Testis (tissue), 3 donors: ENCODE measurements around the gene PLEKHM3. TPM values are rescaled to one million over a fixed set of nuclear protein-coding genes. Genes with fewer than 3 reads are reported as not detected.

Experiments used
- DNase-seq: peaks from one replicate; pipeline ENCODE4 v3.0.0-alpha.2; 2019
- H3K27ac ChIP-seq, 2 donors: fragments of 200-600 bp; sonication (generic); one replicate each; pipeline ENCODE4 v1.5.1; 2019
- H3K27me3 ChIP-seq: fragments of 200-600 bp; sonication (generic); one replicate; pipeline ENCODE4 v1.5.1; 2019
- H3K36me3 ChIP-seq: fragments of 200-600 bp; sonication (generic); one replicate; pipeline ENCODE4 v1.5.1; 2017; ENCODE audit warnings: low read depth; ENCODE audit errors: missing control alignments
- H3K4me1 ChIP-seq: fragments of 200-600 bp; sonication (generic); one replicate; pipeline ENCODE4 v1.5.1; 2019
- H3K4me3 ChIP-seq, 2 donors: fragments of 200-600 bp; sonication (generic); one replicate each; pipeline ENCODE4 v1.5.1; 2017 to 2019
- H3K9me3 ChIP-seq: fragments of 200-600 bp; sonication (generic); one replicate; pipeline ENCODE4 v1.5.1; 2017
- CTCF ChIP-seq, 3 experiments: fragments of 450-650 bp in 2 of 3; fragments of 200-600 bp in 1 of 3; sonication (generic) in 1 of 3; IDR thresholded peaks; one replicate each; pipeline ENCODE4 v1.5.1; 2016 to 2019; ENCODE audit warnings: antibody characterized with exemption in 3 of 3, mild to moderate bottlenecking in 2 of 3, moderate library complexity in 1 of 3
- POLR2A ChIP-seq: fragments of 450-650 bp; IDR thresholded peaks from one replicate; pipeline ENCODE4 v1.6.1; 2017; ENCODE audit warnings: antibody characterized with exemption, mild to moderate bottlenecking, moderate library complexity
- WGBS, 2 donors: methylation state at CpG; one replicate each; pipeline ENCODE4 v1.1.5; 2018; 5-methylcytosine and 5-hydroxymethylcytosine counted together
- intact Hi-C: fragments of 100-400 bp; cut with DNase I; formaldehyde crosslinking; loops from one replicate; pipeline ENCODE4 v1.15.1; 2023; ENCODE audit warnings: low total_unique reads
- polyA plus RNA-seq: library from polyadenylated mRNA; stranded (reverse); fragments of 350-450 nt; fragmentation: Illumina TruSeq; extraction: RNeasy Lipid Tissue Mini Kit (QIAGEN cat#74804); gene quantifications from one replicate; pipeline ENCODE4 v1.2.3, GENCODE V29; 2014; ENCODE audit warnings: low read depth, low replicate concordance; ENCODE audit not compliant: insufficient read depth
- total RNA-seq, 2 donors: library from RNA; depleted of rRNA; stranded (reverse); fragments of >200 nt; gene quantifications; one replicate each; pipeline ENCODE4 v1.2.3, GENCODE V29; 2016

PLEKHM3 gene
- total and polyA plus RNA-seq, 3 donors from 2014 or later: 12.5 to 24.6 (median 21.9) TPM

GRCh38 chr2:207830778-207831438 lies 194.4 kb downstream of the PLEKHM3 start:
- H3K27ac ChIP-seq: no peak overlapping the region
- H3K4me1 ChIP-seq: no peaks in the 10 kb centered on the region
- no peaks in the 10 kb centered on the region for H3K27me3 ChIP-seq
- no peaks in the 10 kb centered on the region for H3K36me3 ChIP-seq
- TF ChIP-seq CTCF (IDR thresholded peaks at IDR 0.05): no peak
- TF ChIP-seq POLR2A: no peak
- no peaks in the 10 kb centered on the region for H3K9me3 ChIP-seq
- no peak for DNase-seq
- H3K4me3 ChIP-seq: no peak overlapping the region
- intact Hi-C loops: no loop called here
- 88 to 93% methylated on average over 10 to 15 of the region's 15 CpGs for WGBS, 2 donors

DNA sequence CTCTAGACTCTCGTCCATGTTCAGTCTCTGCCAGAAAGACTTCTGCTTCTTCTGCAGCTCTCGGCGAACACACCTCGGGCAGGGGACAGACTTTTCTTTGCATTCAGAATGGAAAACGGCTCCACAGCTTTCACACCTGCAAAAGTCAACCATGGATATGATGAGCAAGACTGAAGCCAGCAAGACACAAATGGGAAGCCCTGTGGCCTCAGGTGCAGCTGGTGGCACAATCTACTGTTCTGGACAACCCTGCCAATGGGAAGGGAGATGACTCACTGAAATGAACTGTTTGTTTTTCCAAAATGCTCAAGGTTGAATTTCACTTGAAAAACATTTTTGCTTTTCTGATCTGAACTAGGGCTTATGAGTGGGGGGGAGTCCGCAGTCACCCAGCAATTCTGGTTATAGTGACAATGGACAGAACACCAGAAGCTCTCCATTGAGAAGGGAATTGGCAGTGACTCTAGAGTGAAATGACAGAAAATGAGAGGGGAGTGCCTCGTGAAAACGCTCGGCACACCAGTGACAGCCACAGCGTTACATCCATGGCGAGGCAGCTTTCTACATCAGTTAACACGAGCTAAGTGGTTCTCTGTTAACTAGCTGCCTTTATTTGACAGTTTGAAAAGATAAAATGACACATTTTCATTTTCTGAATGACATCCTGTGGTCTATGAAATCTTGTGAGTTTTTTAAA lies 196.8 kb downstream of the PLEKHM3 start:
- TF ChIP-seq CTCF (IDR thresholded peaks at IDR 0.05) (no peak), POLR2A (no peak)
- 80 to 85% methylated on average over 10 to 12 of the region's 12 CpGs for WGBS, 2 donors

GRCh38 chr2:207825978-207826377 lies 199.3 kb downstream of the PLEKHM3 start:
- no peak for DNase-seq
- Histone ChIP-seq H3K9me3 (no peaks in the 10 kb centered on the region), H3K36me3 (no peaks in the 10 kb centered on the region), H3K27ac (no peak overlapping the region), H3K4me1 (no peaks in the 10 kb centered on the region), H3K27me3 (no peaks in the 10 kb centered on the region), H3K4me3 (no peak overlapping the region)
- TF ChIP-seq CTCF (IDR thresholded peaks at IDR 0.05) (no peak), POLR2A (no peak)
- intact Hi-C loops: no loop called here
- 78 to 80% methylated on average over 4 of the region's 4 CpGs for WGBS, 2 donors

More for the DNA sequence above, 196.8 kb downstream of the PLEKHM3 start:
- no peak for DNase-seq
- Histone ChIP-seq H3K36me3 (no peaks in the 10 kb centered on the region), H3K4me1 (no peaks in the 10 kb centered on the region), H3K27ac (no peak overlapping the region), H3K4me3 (no peak overlapping the region), H3K9me3 (no peaks in the 10 kb centered on the region), H3K27me3 (no peaks in the 10 kb centered on the region)
- intact Hi-C loops: no loop called here

- Histone ChIP-seq H3K27ac (no peak overlapping the region), H3K36me3 (no peaks in the 10 kb centered on the region), H3K4me1 (no peaks in the 10 kb centered on the region), H3K4me3 (no peak overlapping the region), H3K27me3 (no peaks in the 10 kb centered on the region), H3K9me3 (no peaks in the 10 kb centered on the region)
- 69 to 79% methylated on average over 17 of the region's 17 CpGs for WGBS, 2 donors
- intact Hi-C loops: no loop called here
- TF ChIP-seq POLR2A: no peak
- no peak for TF ChIP-seq CTCF (IDR thresholded peaks at IDR 0.05)
- DNase-seq: no peak
Observed at GRCh38 chr2:207825045-207825954, 200.0 kb downstream of the PLEKHM3 start.
